Hepatocyte (in vitro differentiated cells): ENCODE results near the gene PAX3.
A peak's percentile ranks its signal among the peaks of the same experiment; 100 is the strongest.

Source experiments
- CTCF ChIP-seq: fragments of 200-600 bp; sonication (generic); IDR thresholded peaks from 2 replicates; pipeline ENCODE4 v1.5.1; 2016; ENCODE audit warnings: antibody characterized with exemption, mild to moderate bottlenecking; ENCODE audit not compliant: poor library complexity
- EZH2 ChIP-seq: fragments of 200-600 bp; sonication (generic); IDR thresholded peaks from 2 replicates; pipeline ENCODE4 v1.6.1; 2016; ENCODE audit warnings: antibody characterized with exemption, mild to moderate bottlenecking, borderline replicate concordance
- EZH2phosphoT487 ChIP-seq: fragments of 200-600 bp; sonication (generic); IDR thresholded peaks from one replicate; pipeline ENCODE4 v1.6.1; 2018; ENCODE audit warnings: antibody characterized with exemption, mild to moderate bottlenecking, low read depth, moderate library complexity; ENCODE audit not compliant: unreplicated experiment, severe bottlenecking

- TF ChIP-seq CTCF (no peak), EZH2phosphoT487 (no peak), EZH2 (peak; percentile 6)
Measured at GRCh38 chr2:222292149-222293134, 6.4 kb downstream of the PAX3 start.
